WTC11 (cell line): ENCODE measurements around the gene HS2ST1. TPM values are rescaled to one million over a fixed set of nuclear protein-coding genes. Genes with fewer than 3 reads are reported as not detected.
"Not testable (repeated sequence)": the region's sequence is repeated elsewhere in the genome, so short reads cannot be mapped to it uniquely, and the experiment has no call there.

ENCODE experiments used
- ATAC-seq: fragments of 200-7000 bp; cut with Tn5 transposase; 2 replicates; pipeline ENCODE4 v1.10.0; 2021; ENCODE audit warnings: mild to moderate bottlenecking, moderate library complexity
- CTCF ChIA-PET: fragments of 300-600 bp; sonication (Branson Sonifier 250); formaldehyde crosslinking; loops from one replicate; lab custom pipeline; 2021; ENCODE audit warnings: antibody characterized with exemption; lab: Charles Lee
- POLR2A ChIA-PET: fragments of 350-600 bp; sonication (Branson Sonifier 250); formaldehyde crosslinking; loops from one replicate; lab custom pipeline; 2021; ENCODE audit warnings: antibody characterized with exemption; lab: Charles Lee
- DNase-seq: peaks from one replicate; pipeline ENCODE4 v3.0.0; 2021; ENCODE audit warnings: low spot score
- H3K27ac Mint-ChIP-seq: 2 replicates; pipeline ENCODE4 v1.8.0; 2021; ENCODE audit warnings: mixed read lengths
- H3K27me3 Mint-ChIP-seq: 2 replicates; pipeline ENCODE4 v1.8.0; 2021; ENCODE audit warnings: low read depth, mild to moderate bottlenecking, moderate library complexity, mixed read lengths
- H3K36me3 Mint-ChIP-seq: 2 replicates; pipeline ENCODE4 v1.8.0; 2021; ENCODE audit warnings: mixed read lengths
- H3K4me1 Mint-ChIP-seq: 2 replicates; pipeline ENCODE4 v1.8.0; 2022; ENCODE audit warnings: mixed read lengths
- H3K4me3 Mint-ChIP-seq: 2 replicates; pipeline ENCODE4 v1.8.0; 2021; ENCODE audit warnings: mild to moderate bottlenecking, moderate library complexity, mixed read lengths
- H3K9me3 Mint-ChIP-seq: 2 replicates; pipeline ENCODE4 v1.8.0; 2021; ENCODE audit warnings: mixed read lengths
- ATF3 ChIP-seq: sonication (generic); formaldehyde crosslinking; conservative IDR thresholded peaks from 2 replicates; pipeline ENCODE4 v1.8.1; 2022; ENCODE audit warnings: mild to moderate bottlenecking, missing genetic modification reagents
- ETV6 ChIP-seq: sonication (generic); formaldehyde crosslinking; IDR thresholded peaks from 2 replicates; pipeline ENCODE4 v1.8.1; 2022; ENCODE audit warnings: mild to moderate bottlenecking, missing genetic modification reagents
- GTF2I ChIP-seq: fragments of 250-450 bp; sonication (Bioruptor Pico); conservative IDR thresholded peaks from 2 replicates; pipeline ENCODE4 v1.4.0; 2021; ENCODE audit warnings: mild to moderate bottlenecking
- IRF1 ChIP-seq: sonication (generic); formaldehyde crosslinking; IDR thresholded peaks from 2 replicates; pipeline ENCODE4 v1.8.0; 2023; ENCODE audit warnings: missing genetic modification reagents
- KAT7 ChIP-seq: sonication (generic); formaldehyde crosslinking; IDR thresholded peaks from 2 replicates; pipeline ENCODE4 v1.8.1; 2023; ENCODE audit warnings: missing genetic modification reagents, mild to moderate bottlenecking, borderline replicate concordance
- NFATC4 ChIP-seq: fragments of 250-450 bp; sonication (Bioruptor Pico); IDR thresholded peaks from 2 replicates; pipeline ENCODE4 v1.9.0; 2021; ENCODE audit warnings: mild to moderate bottlenecking
- NR3C1 ChIP-seq: sonication (generic); formaldehyde crosslinking; conservative IDR thresholded peaks from 2 replicates; pipeline ENCODE4 v1.8.1; 2023; ENCODE audit warnings: low read depth, mild to moderate bottlenecking, missing genetic modification reagents
- STAT6 ChIP-seq: sonication (generic); formaldehyde crosslinking; conservative IDR thresholded peaks from 2 replicates; pipeline ENCODE4 v1.8.1; 2023; ENCODE audit warnings: mild to moderate bottlenecking, low read depth, missing genetic modification reagents, moderate library complexity
- TEAD1 ChIP-seq: sonication (generic); formaldehyde crosslinking; IDR thresholded peaks from 2 replicates; pipeline ENCODE4 v1.8.0; 2022; ENCODE audit warnings: mild to moderate bottlenecking, missing genetic modification reagents
- ZMAT4 ChIP-seq: fragments of 250-450 bp; sonication (Bioruptor Pico); IDR thresholded peaks from 2 replicates; pipeline ENCODE4 v1.9.0; 2021; ENCODE audit warnings: mild to moderate bottlenecking
- ZNF219 ChIP-seq: sonication (generic); formaldehyde crosslinking; IDR thresholded peaks from 2 replicates; pipeline ENCODE4 v1.8.0; 2023; ENCODE audit warnings: missing genetic modification reagents, mild to moderate bottlenecking, borderline replicate concordance
- ZNF423 ChIP-seq: fragments of 250-450 bp; sonication (Bioruptor Pico); IDR thresholded peaks from 2 replicates; pipeline ENCODE4 v2.1.2; 2022; ENCODE audit warnings: mild to moderate bottlenecking, moderate library complexity
- ZNF425 ChIP-seq: fragments of 250-450 bp; sonication (Bioruptor Pico); conservative IDR thresholded peaks from 2 replicates; pipeline ENCODE4 v1.9.0; 2021; ENCODE audit warnings: mild to moderate bottlenecking
- ZNF532 ChIP-seq: fragments of 250-450 bp; sonication (Bioruptor Pico); IDR thresholded peaks from 2 replicates; pipeline ENCODE4 v1.9.0; 2021; ENCODE audit warnings: mild to moderate bottlenecking, borderline replicate concordance
- total RNA-seq: library from RNA; stranded (reverse); gene quantifications from 3 replicates; pipeline ENCODE4 v1.2.3, GENCODE V29; 2021
- TF ChIP-seq, protein P1 (sequence below): fragments of 200-600 bp; IDR thresholded peaks from 2 replicates; pipeline ENCODE4 v1.8.0; 2022; ENCODE audit warnings: antibody characterized with exemption

The HS2ST1 gene
- total RNA-seq, 1 experiment from 2014 or later, result 24.7 TPM

DNA sequence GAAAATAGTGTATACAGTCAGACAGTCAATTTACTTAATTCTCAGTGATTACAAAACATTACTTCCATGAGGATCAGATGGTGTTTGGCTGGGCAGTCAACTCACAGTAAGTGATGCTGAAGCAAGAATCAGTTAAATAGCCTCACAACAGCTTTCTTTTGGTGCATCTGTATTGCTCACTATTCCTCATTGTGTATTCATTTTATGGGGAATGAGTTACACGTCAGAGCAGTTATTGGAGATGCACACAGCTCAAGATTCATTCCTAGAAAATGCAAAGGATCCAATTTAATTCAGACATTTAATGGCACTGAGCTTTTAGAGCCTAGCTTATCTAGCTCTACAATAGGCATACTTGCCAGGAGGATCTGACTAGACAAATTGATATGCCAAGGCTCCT is 150.6 kb downstream of the HS2ST1 start (continued):
- TF ChIP-seq ZNF532 (no peak), GTF2I (CRISPR knock-in tag) (no peak), ETV6 (CRISPR knock-in tag) (no peak), ZMAT4 (CRISPR knock-in tag) (no peak)

GRCh38 chr1:87066708-87067107 is 152.3 kb downstream of the HS2ST1 start:
- H3K27ac Mint-ChIP-seq, H3K4me1 Mint-ChIP-seq, CTCF ChIA-PET, DNase-seq, H3K4me3 Mint-ChIP-seq, POLR2A ChIA-PET, ATAC-seq, H3K27me3 Mint-ChIP-seq: not testable (repeated sequence)
- Mint-ChIP-seq H3K9me3 (peaks cover 28% of the 10 kb centered on the region), H3K36me3 (peaks cover 18% of the 10 kb centered on the region)

GRCh38 chr1:87072411-87072810 is 158.0 kb downstream of the HS2ST1 start:
- POLR2A ChIA-PET, result no interaction called here
- H3K4me1 Mint-ChIP-seq, result peaks cover 30% of the 10 kb centered on the region
- H3K36me3 Mint-ChIP-seq, result peaks cover 2% of the 10 kb centered on the region; the same call in 1 of the 2 replicates
- H3K9me3 Mint-ChIP-seq, result peaks cover 5% of the 10 kb centered on the region
- H3K27ac Mint-ChIP-seq, result peak overlapping the region; percentile 71
- no peak overlapping the region for H3K4me3 Mint-ChIP-seq
- DNase-seq (no peak), ATAC-seq (no peak)
- no peaks in the 10 kb centered on the region for H3K27me3 Mint-ChIP-seq
- TF ChIP-seq NR3C1 (CRISPR knock-in tag) (no peak), NFATC4 (CRISPR knock-in tag) (no peak), ZNF423 (CRISPR knock-in tag) (no peak), ZNF425 (CRISPR knock-in tag) (no peak), STAT6 (CRISPR knock-in tag) (no peak), IRF1 (CRISPR knock-in tag) (no peak), ZNF219 (CRISPR knock-in tag) (no peak), ETV6 (CRISPR knock-in tag) (no peak), ATF3 (no peak), KAT7 (no peak), TEAD1 (CRISPR knock-in tag) (no peak)
- TF ChIP-seq, protein P1, sequence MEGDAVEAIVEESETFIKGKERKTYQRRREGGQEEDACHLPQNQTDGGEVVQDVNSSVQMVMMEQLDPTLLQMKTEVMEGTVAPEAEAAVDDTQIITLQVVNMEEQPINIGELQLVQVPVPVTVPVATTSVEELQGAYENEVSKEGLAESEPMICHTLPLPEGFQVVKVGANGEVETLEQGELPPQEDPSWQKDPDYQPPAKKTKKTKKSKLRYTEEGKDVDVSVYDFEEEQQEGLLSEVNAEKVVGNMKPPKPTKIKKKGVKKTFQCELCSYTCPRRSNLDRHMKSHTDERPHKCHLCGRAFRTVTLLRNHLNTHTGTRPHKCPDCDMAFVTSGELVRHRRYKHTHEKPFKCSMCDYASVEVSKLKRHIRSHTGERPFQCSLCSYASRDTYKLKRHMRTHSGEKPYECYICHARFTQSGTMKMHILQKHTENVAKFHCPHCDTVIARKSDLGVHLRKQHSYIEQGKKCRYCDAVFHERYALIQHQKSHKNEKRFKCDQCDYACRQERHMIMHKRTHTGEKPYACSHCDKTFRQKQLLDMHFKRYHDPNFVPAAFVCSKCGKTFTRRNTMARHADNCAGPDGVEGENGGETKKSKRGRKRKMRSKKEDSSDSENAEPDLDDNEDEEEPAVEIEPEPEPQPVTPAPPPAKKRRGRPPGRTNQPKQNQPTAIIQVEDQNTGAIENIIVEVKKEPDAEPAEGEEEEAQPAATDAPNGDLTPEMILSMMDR, result no peak
- CTCF ChIA-PET, result no interaction called here
